GM23338 (cell line): ENCODE results near the gene WDR54.

Source experiments
- CREB1 ChIP-seq: fragments of 250-450 bp; sonication (Bioruptor Pico); IDR thresholded peaks from 2 replicates; pipeline ENCODE4 v1.5.0; 2020; ENCODE audit warnings: low read depth, mild to moderate bottlenecking, moderate library complexity
- EZH2 ChIP-seq: fragments of 200-600 bp; sonication (generic); IDR thresholded peaks from one replicate; pipeline ENCODE4 v1.8.0; 2017; ENCODE audit warnings: antibody characterized with exemption, mild to moderate bottlenecking, low read depth; ENCODE audit not compliant: unreplicated experiment
- EZH2phosphoT487 ChIP-seq: fragments of 200-600 bp; sonication (generic); IDR thresholded peaks from one replicate; pipeline ENCODE4 v1.8.1; 2018; ENCODE audit warnings: antibody characterized with exemption; ENCODE audit not compliant: unreplicated experiment
- JUNB ChIP-seq: IDR thresholded peaks from one replicate; pipeline ENCODE4 v1.6.1; 2016; ENCODE audit warnings: antibody characterized with exemption; ENCODE audit not compliant: unreplicated experiment
- POLR2AphosphoS5 ChIP-seq: IDR thresholded peaks from 2 replicates; pipeline ENCODE4 v1.6.1; 2016; ENCODE audit warnings: antibody characterized with exemption, low read depth
- ZNF114 ChIP-seq: fragments of 250-450 bp; sonication (Bioruptor Pico); IDR thresholded peaks from 2 replicates; pipeline ENCODE4 v1.5.0; 2020; ENCODE audit warnings: mild to moderate bottlenecking, moderate library complexity
- ZNF462 ChIP-seq: fragments of 250-450 bp; sonication (Bioruptor Pico); IDR thresholded peaks from 2 replicates; pipeline ENCODE4 v1.5.0; 2020; ENCODE audit warnings: mild to moderate bottlenecking, moderate library complexity
- TF ChIP-seq, protein P1 (sequence below), 2 experiments: fragments of 200-600 bp in 1 of 2; sonication (generic) in 1 of 2; conservative IDR thresholded peaks; 2 replicates each; pipeline versions ENCODE4 v1.5.1 to v1.6.1; 2016 to 2017; ENCODE audit warnings: antibody characterized with exemption in 2 of 2, low read depth in 2 of 2, mild to moderate bottlenecking in 2 of 2, moderate library complexity in 1 of 2
- TF ChIP-seq, protein P2 (sequence below): IDR thresholded peaks from one replicate; pipeline ENCODE4 v1.6.1; 2018; ENCODE audit warnings: antibody characterized with exemption; ENCODE audit not compliant: unreplicated experiment

DNA sequence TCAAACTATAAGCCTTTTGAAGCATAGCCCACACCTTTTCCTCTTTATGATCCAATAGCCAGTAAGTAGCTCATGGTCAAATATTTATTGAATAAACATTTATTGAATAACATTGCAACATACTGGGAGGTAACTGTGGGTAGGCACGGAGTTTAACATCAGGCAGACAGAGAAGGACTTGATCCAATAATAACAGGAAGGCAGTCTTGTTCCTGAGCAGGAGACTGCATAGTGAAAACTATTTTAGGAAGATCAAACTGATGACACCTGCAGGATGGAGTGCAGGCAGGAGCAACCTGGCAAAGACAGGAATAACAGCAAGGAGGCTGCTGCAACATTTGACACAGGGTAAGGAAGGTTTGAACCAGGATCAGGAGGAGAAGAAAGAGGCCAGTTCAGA lies 38.3 kb upstream of the WDR54 start:
- TF ChIP-seq, protein P1, sequence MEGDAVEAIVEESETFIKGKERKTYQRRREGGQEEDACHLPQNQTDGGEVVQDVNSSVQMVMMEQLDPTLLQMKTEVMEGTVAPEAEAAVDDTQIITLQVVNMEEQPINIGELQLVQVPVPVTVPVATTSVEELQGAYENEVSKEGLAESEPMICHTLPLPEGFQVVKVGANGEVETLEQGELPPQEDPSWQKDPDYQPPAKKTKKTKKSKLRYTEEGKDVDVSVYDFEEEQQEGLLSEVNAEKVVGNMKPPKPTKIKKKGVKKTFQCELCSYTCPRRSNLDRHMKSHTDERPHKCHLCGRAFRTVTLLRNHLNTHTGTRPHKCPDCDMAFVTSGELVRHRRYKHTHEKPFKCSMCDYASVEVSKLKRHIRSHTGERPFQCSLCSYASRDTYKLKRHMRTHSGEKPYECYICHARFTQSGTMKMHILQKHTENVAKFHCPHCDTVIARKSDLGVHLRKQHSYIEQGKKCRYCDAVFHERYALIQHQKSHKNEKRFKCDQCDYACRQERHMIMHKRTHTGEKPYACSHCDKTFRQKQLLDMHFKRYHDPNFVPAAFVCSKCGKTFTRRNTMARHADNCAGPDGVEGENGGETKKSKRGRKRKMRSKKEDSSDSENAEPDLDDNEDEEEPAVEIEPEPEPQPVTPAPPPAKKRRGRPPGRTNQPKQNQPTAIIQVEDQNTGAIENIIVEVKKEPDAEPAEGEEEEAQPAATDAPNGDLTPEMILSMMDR (conservative IDR thresholded peaks at IDR 0.05; ENCODE audit: low read depth in 2 of 2), result no peak
- TF ChIP-seq EZH2phosphoT487, result no peak
- no peak for TF ChIP-seq POLR2AphosphoS5
- TF ChIP-seq ZNF462, result no peak
- TF ChIP-seq EZH2, result no peak
- TF ChIP-seq CREB1, result no peak
- TF ChIP-seq JUNB, result no peak
- TF ChIP-seq ZNF114 (CRISPR knock-in tag), result no peak
- TF ChIP-seq, protein P2, sequence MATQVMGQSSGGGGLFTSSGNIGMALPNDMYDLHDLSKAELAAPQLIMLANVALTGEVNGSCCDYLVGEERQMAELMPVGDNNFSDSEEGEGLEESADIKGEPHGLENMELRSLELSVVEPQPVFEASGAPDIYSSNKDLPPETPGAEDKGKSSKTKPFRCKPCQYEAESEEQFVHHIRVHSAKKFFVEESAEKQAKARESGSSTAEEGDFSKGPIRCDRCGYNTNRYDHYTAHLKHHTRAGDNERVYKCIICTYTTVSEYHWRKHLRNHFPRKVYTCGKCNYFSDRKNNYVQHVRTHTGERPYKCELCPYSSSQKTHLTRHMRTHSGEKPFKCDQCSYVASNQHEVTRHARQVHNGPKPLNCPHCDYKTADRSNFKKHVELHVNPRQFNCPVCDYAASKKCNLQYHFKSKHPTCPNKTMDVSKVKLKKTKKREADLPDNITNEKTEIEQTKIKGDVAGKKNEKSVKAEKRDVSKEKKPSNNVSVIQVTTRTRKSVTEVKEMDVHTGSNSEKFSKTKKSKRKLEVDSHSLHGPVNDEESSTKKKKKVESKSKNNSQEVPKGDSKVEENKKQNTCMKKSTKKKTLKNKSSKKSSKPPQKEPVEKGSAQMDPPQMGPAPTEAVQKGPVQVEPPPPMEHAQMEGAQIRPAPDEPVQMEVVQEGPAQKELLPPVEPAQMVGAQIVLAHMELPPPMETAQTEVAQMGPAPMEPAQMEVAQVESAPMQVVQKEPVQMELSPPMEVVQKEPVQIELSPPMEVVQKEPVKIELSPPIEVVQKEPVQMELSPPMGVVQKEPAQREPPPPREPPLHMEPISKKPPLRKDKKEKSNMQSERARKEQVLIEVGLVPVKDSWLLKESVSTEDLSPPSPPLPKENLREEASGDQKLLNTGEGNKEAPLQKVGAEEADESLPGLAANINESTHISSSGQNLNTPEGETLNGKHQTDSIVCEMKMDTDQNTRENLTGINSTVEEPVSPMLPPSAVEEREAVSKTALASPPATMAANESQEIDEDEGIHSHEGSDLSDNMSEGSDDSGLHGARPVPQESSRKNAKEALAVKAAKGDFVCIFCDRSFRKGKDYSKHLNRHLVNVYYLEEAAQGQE, result no peak
